Body of pancreas (tissue), 4 donors: ENCODE measurements around the gene PIK3AP1.

Experiments used
- POLR2A ChIP-seq, 3 donors: fragments of 450-650 bp; IDR thresholded peaks; one replicate each; pipeline ENCODE4 v1.6.1; 2016; ENCODE audit warnings: antibody characterized with exemption in 3 of 3, mild to moderate bottlenecking in 2 of 3
- TF ChIP-seq, protein P1 (sequence below), 7 experiments: fragments of 450-650 bp in 4 of 7; fragments of 200-600 bp in 3 of 7; sonication (generic) in 3 of 7; IDR thresholded peaks; one replicate each; pipeline ENCODE4 v1.5.1; 2016 to 2019; ENCODE audit warnings: antibody characterized with exemption in 7 of 7

DNA sequence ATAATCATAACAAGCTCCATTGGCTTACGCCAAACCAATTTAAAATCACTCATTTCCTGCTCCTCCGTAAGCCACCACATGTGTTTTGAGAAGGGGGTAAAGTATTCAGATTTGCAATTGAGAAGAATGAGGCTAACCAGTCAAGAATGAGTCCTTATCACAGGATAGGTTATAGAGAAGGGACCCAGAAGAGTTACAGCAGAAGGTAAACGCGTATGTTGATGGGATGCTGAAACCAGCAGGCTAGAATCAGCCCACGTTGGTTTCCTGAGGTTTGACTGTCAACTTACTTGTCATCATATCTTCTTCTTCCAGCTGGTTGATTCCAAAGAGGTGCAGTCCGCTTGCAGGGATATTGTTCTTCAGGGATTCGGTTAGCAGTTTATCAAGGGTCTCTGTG, 69.4 kb downstream of the PIK3AP1 start:
- no peak for TF ChIP-seq POLR2A (IDR thresholded peaks at IDR 0.05)
- TF ChIP-seq, protein P1, sequence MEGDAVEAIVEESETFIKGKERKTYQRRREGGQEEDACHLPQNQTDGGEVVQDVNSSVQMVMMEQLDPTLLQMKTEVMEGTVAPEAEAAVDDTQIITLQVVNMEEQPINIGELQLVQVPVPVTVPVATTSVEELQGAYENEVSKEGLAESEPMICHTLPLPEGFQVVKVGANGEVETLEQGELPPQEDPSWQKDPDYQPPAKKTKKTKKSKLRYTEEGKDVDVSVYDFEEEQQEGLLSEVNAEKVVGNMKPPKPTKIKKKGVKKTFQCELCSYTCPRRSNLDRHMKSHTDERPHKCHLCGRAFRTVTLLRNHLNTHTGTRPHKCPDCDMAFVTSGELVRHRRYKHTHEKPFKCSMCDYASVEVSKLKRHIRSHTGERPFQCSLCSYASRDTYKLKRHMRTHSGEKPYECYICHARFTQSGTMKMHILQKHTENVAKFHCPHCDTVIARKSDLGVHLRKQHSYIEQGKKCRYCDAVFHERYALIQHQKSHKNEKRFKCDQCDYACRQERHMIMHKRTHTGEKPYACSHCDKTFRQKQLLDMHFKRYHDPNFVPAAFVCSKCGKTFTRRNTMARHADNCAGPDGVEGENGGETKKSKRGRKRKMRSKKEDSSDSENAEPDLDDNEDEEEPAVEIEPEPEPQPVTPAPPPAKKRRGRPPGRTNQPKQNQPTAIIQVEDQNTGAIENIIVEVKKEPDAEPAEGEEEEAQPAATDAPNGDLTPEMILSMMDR (IDR thresholded peaks at IDR 0.05): no peak
